Activated T-helper 17 cell treated with anti-CD3 and anti-CD28 coated beads, Interleukin-2, amount 50 U/mL, for 72 hours (primary cell): ENCODE measurements around the gene HMX1. TPM values are rescaled to one million over a fixed set of nuclear protein-coding genes. Genes with fewer than 3 reads are reported as not detected.

Experiments used
- ATAC-seq: fragments of 150-1000 bp; cut with Tn5 transposase; replicated peaks from 2 replicates; pipeline ENCODE4 v1.10.0; 2021; ENCODE audit warnings: mild to moderate bottlenecking, moderate library complexity
- H3K27ac Mint-ChIP-seq: one replicate; pipeline ENCODE4 v1.8.0; 2022; ENCODE audit warnings: mixed read lengths
- H3K27me3 Mint-ChIP-seq: one replicate; pipeline ENCODE4 v1.8.0; 2022; ENCODE audit warnings: mixed read lengths
- H3K36me3 Mint-ChIP-seq: one replicate; pipeline ENCODE4 v1.8.0; 2022; ENCODE audit warnings: low read depth, mild to moderate bottlenecking, mixed read lengths
- H3K4me1 Mint-ChIP-seq: one replicate; pipeline ENCODE4 v1.8.0; 2022; ENCODE audit warnings: mixed read lengths
- H3K4me3 Mint-ChIP-seq: one replicate; pipeline ENCODE4 v1.8.0; 2022; ENCODE audit warnings: mild to moderate bottlenecking, mixed read lengths
- H3K9me3 Mint-ChIP-seq: one replicate; pipeline ENCODE4 v1.8.0; 2022; ENCODE audit warnings: mixed read lengths
- total RNA-seq, 2 donors: library from RNA; stranded (reverse); gene quantifications; one replicate each; pipeline ENCODE4 v1.2.3, GENCODE V29; 2022

The HMX1 gene
- total RNA-seq, 2 donors from 2014 or later: not detected

- Mint-ChIP-seq H3K9me3 (no peaks in the 10 kb centered on the region), H3K4me1 (no peaks in the 10 kb centered on the region), H3K4me3 (no peak overlapping the region), H3K27ac (no peak overlapping the region), H3K27me3 (peaks cover 24% of the 10 kb centered on the region), H3K36me3 (no peaks in the 10 kb centered on the region)
- no peak for ATAC-seq
Measured at GRCh38 chr4:8891646-8892555, 20.3 kb upstream of the HMX1 start.

- H3K4me1 Mint-ChIP-seq: no peaks in the 10 kb centered on the region
- H3K36me3 Mint-ChIP-seq: no peaks in the 10 kb centered on the region
- no peaks in the 10 kb centered on the region for H3K9me3 Mint-ChIP-seq
- no peak for ATAC-seq
- no peak overlapping the region for H3K4me3 Mint-ChIP-seq
- H3K27ac Mint-ChIP-seq: no peak overlapping the region
- H3K27me3 Mint-ChIP-seq: peaks cover 28% of the 10 kb centered on the region
Measured at GRCh38 chr4:8891255-8891645, 19.6 kb upstream of the HMX1 start.

GRCh38 chr4:8888856-8889255 lies 17.2 kb upstream of the HMX1 start:
- Mint-ChIP-seq H3K27ac (no peak overlapping the region), H3K4me1 (no peaks in the 10 kb centered on the region), H3K9me3 (no peaks in the 10 kb centered on the region), H3K36me3 (no peaks in the 10 kb centered on the region), H3K27me3 (peaks cover 32% of the 10 kb centered on the region), H3K4me3 (no peak overlapping the region)
- no peak for ATAC-seq

- H3K4me3 Mint-ChIP-seq: no peak overlapping the region
- no peaks in the 10 kb centered on the region for H3K4me1 Mint-ChIP-seq
- no peak for ATAC-seq
- no peaks in the 10 kb centered on the region for H3K9me3 Mint-ChIP-seq
- no peaks in the 10 kb centered on the region for H3K36me3 Mint-ChIP-seq
- no peak overlapping the region for H3K27ac Mint-ChIP-seq
- H3K27me3 Mint-ChIP-seq: peaks cover 32% of the 10 kb centered on the region
Measured at GRCh38 chr4:8886612-8887406, 15.2 kb upstream of the HMX1 start.

GRCh38 chr4:8882239-8882638 lies 10.6 kb upstream of the HMX1 start:
- Mint-ChIP-seq H3K4me3 (no peak overlapping the region), H3K36me3 (no peaks in the 10 kb centered on the region), H3K27me3 (peaks cover 36% of the 10 kb centered on the region), H3K4me1 (no peaks in the 10 kb centered on the region), H3K27ac (no peak overlapping the region), H3K9me3 (no peaks in the 10 kb centered on the region)
- no peak for ATAC-seq

GRCh38 chr4:8880851-8881250 lies 9.2 kb upstream of the HMX1 start:
- Mint-ChIP-seq H3K9me3 (no peaks in the 10 kb centered on the region), H3K4me3 (no peak overlapping the region), H3K36me3 (no peaks in the 10 kb centered on the region), H3K4me1 (no peaks in the 10 kb centered on the region), H3K27ac (no peak overlapping the region), H3K27me3 (peaks cover 41% of the 10 kb centered on the region)
- ATAC-seq: no peak

- peaks cover 48% of the 10 kb centered on the region for H3K27me3 Mint-ChIP-seq
- no peak overlapping the region for H3K27ac Mint-ChIP-seq
- H3K4me1 Mint-ChIP-seq: no peaks in the 10 kb centered on the region
- ATAC-seq: no peak
- H3K9me3 Mint-ChIP-seq: no peaks in the 10 kb centered on the region
- no peak overlapping the region for H3K4me3 Mint-ChIP-seq
- H3K36me3 Mint-ChIP-seq: no peaks in the 10 kb centered on the region
Measured at GRCh38 chr4:8879574-8879973, 7.9 kb upstream of the HMX1 start.

- H3K27me3 Mint-ChIP-seq: peaks cover 45% of the 10 kb centered on the region
- H3K36me3 Mint-ChIP-seq: no peaks in the 10 kb centered on the region
- H3K4me1 Mint-ChIP-seq: no peaks in the 10 kb centered on the region
- H3K9me3 Mint-ChIP-seq: no peaks in the 10 kb centered on the region
- no peak overlapping the region for H3K4me3 Mint-ChIP-seq
- no peak for ATAC-seq
- H3K27ac Mint-ChIP-seq: no peak overlapping the region
Measured at GRCh38 chr4:8878421-8878820, 6.8 kb upstream of the HMX1 start.

- Mint-ChIP-seq H3K4me1 (no peaks in the 10 kb centered on the region), H3K9me3 (no peaks in the 10 kb centered on the region), H3K27me3 (peaks cover 45% of the 10 kb centered on the region), H3K36me3 (no peaks in the 10 kb centered on the region), H3K27ac (no peak overlapping the region), H3K4me3 (no peak overlapping the region)
- no peak for ATAC-seq
Measured at GRCh38 chr4:8877780-8878040, 6.1 kb upstream of the HMX1 start.

GRCh38 chr4:8876982-8877779 lies 5.5 kb upstream of the HMX1 start:
- no peak for ATAC-seq
- no peak overlapping the region for H3K4me3 Mint-ChIP-seq
- H3K9me3 Mint-ChIP-seq: no peaks in the 10 kb centered on the region
- H3K36me3 Mint-ChIP-seq: no peaks in the 10 kb centered on the region
- no peak overlapping the region for H3K27ac Mint-ChIP-seq
- no peaks in the 10 kb centered on the region for H3K4me1 Mint-ChIP-seq
- H3K27me3 Mint-ChIP-seq: peaks cover 47% of the 10 kb centered on the region

GRCh38 chr4:8874896-8875680 lies 3.4 kb upstream of the HMX1 start:
- no peak for ATAC-seq
- Mint-ChIP-seq H3K27ac (no peak overlapping the region), H3K36me3 (no peaks in the 10 kb centered on the region), H3K9me3 (no peaks in the 10 kb centered on the region), H3K4me3 (no peak overlapping the region), H3K4me1 (no peaks in the 10 kb centered on the region), H3K27me3 (peaks cover 51% of the 10 kb centered on the region)

- H3K27me3 Mint-ChIP-seq: peaks cover 51% of the 10 kb centered on the region
- H3K9me3 Mint-ChIP-seq: no peaks in the 10 kb centered on the region
- ATAC-seq: no peak
- no peak overlapping the region for H3K27ac Mint-ChIP-seq
- no peak overlapping the region for H3K4me3 Mint-ChIP-seq
- no peaks in the 10 kb centered on the region for H3K4me1 Mint-ChIP-seq
- H3K36me3 Mint-ChIP-seq: no peaks in the 10 kb centered on the region
Measured at GRCh38 chr4:8874003-8874895, 2.6 kb upstream of the HMX1 start.
